GM12878 (cell line): ENCODE measurements around the gene DCC.

ENCODE experiments used
- CHD1 ChIP-seq: IDR thresholded peaks from 2 replicates; pipeline ENCODE4 v1.6.1; 2012; ENCODE audit warnings: low read depth, low read length, improper control_type of control experiment
- EP300 ChIP-seq, 2 experiments: fragments of 150-350 bp in 1 of 2; IDR thresholded peaks; 2 replicates each; pipeline ENCODE4 v1.6.1; 2011 to 2012; ENCODE audit warnings: low read depth in 2 of 2, low read length in 2 of 2, borderline replicate concordance in 1 of 2, improper control_type of control experiment in 1 of 2, inconsistent platforms in 1 of 2; ENCODE audit not compliant: control insufficient read depth in 1 of 2
- JUNB ChIP-seq: IDR thresholded peaks from 2 replicates; pipeline ENCODE4 v1.6.1; 2016; ENCODE audit warnings: antibody characterized with exemption, mild to moderate bottlenecking
- NFYB ChIP-seq: IDR thresholded peaks from 2 replicates; pipeline ENCODE4 v1.6.1; 2011; ENCODE audit warnings: low read depth, mild to moderate bottlenecking, low read length, improper control_type of control experiment, moderate library complexity; ENCODE audit not compliant: insufficient read depth
- NR2C2 ChIP-seq: IDR thresholded peaks from 2 replicates; pipeline ENCODE4 v1.6.1; 2011; ENCODE audit warnings: borderline replicate concordance, low read depth; ENCODE audit not compliant: control insufficient read depth, insufficient read length
- POLR2AphosphoS5 ChIP-seq: IDR thresholded peaks from 2 replicates; pipeline ENCODE4 v1.6.1; 2011; ENCODE audit warnings: mild to moderate bottlenecking, low read length, inconsistent platforms
- SP1 ChIP-seq: IDR thresholded peaks from one replicate; pipeline ENCODE4 v1.6.1; 2011; ENCODE audit warnings: low read depth, low read length
- TCF3 ChIP-seq: IDR thresholded peaks from 2 replicates; pipeline ENCODE4 v1.6.1; 2012; ENCODE audit warnings: low read depth, mild to moderate bottlenecking, low read length, borderline replicate concordance; ENCODE audit not compliant: insufficient read depth
- ZBTB33 ChIP-seq: fragments of 450-650 bp; IDR thresholded peaks from 2 replicates; pipeline ENCODE4 v1.6.1; 2017; ENCODE audit warnings: mild to moderate bottlenecking
- TF ChIP-seq, protein P1 (sequence below), 3 experiments: IDR thresholded peaks in 2 of 3; conservative IDR thresholded peaks in 1 of 3; 2 replicates each; pipeline ENCODE4 v1.5.1; 2011; ENCODE audit warnings: low read depth in 3 of 3, low read length in 3 of 3, mild to moderate bottlenecking in 3 of 3, control low read depth in 2 of 3, moderate library complexity in 2 of 3, inconsistent platforms in 1 of 3, mixed read lengths in 1 of 3; ENCODE audit not compliant: control insufficient read depth in 2 of 3, insufficient read depth in 1 of 3; ENCODE audit errors: extremely low read depth in 1 of 3
- TF ChIP-seq, protein P2 (sequence below): IDR thresholded peaks from 2 replicates; pipeline ENCODE4 v1.6.1; 2012; ENCODE audit warnings: mild to moderate bottlenecking, low read depth, low read length
- TF ChIP-seq, protein P3 (sequence below): IDR thresholded peaks from 2 replicates; pipeline ENCODE4 v1.6.1; 2011; ENCODE audit warnings: mild to moderate bottlenecking, low read depth, low read length, moderate library complexity; ENCODE audit not compliant: insufficient replicate concordance
- TF ChIP-seq, protein P4 (sequence below): fragments of 450-650 bp; IDR thresholded peaks from 2 replicates; pipeline ENCODE4 v1.6.1; 2016; ENCODE audit warnings: mild to moderate bottlenecking, moderate library complexity, borderline replicate concordance
- TF ChIP-seq, protein P5 (sequence below): fragments of 450-650 bp; IDR thresholded peaks from 2 replicates; pipeline ENCODE4 v1.6.1; 2017; ENCODE audit warnings: antibody characterized with exemption, mild to moderate bottlenecking, moderate library complexity

DNA sequence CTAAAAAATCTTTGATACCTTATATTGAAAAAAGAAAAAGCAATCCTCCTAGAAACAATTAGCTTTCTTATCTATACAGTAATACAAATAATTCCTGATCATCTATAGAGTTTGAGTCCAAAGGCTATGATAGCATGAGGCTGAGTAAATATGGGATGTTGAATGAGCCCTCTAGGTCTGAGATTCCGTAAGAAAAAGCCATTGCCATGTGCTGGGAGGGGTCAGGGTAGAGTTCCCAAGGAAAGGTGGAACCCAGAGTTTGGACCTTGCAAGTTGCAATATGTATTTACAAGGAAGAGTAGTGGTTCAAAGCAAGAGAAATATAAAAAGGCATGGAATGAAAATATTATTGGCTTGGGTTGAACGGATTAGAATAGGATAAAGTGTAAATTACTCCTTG lies 178.1 kb downstream of the DCC start:
- TF ChIP-seq POLR2AphosphoS5 (no peak), CHD1 (no peak), NFYB (no peak), EP300 (IDR thresholded peaks at IDR 0.05; ENCODE audit: borderline replicate concordance in 1 of 2, control insufficient read depth in 1 of 2, low read depth in 2 of 2, low read length in 2 of 2) (no peak), ZBTB33 (no peak), NR2C2 (no peak), JUNB (no peak), TCF3 (no peak), SP1 (no peak)
- TF ChIP-seq, protein P1, sequence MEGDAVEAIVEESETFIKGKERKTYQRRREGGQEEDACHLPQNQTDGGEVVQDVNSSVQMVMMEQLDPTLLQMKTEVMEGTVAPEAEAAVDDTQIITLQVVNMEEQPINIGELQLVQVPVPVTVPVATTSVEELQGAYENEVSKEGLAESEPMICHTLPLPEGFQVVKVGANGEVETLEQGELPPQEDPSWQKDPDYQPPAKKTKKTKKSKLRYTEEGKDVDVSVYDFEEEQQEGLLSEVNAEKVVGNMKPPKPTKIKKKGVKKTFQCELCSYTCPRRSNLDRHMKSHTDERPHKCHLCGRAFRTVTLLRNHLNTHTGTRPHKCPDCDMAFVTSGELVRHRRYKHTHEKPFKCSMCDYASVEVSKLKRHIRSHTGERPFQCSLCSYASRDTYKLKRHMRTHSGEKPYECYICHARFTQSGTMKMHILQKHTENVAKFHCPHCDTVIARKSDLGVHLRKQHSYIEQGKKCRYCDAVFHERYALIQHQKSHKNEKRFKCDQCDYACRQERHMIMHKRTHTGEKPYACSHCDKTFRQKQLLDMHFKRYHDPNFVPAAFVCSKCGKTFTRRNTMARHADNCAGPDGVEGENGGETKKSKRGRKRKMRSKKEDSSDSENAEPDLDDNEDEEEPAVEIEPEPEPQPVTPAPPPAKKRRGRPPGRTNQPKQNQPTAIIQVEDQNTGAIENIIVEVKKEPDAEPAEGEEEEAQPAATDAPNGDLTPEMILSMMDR (IDR thresholded peaks at IDR 0.05 in 2 of 3, conservative IDR thresholded peaks at IDR 0.05 in 1 of 3; ENCODE audit: control insufficient read depth in 2 of 3, extremely low read depth in 1 of 3, insufficient read depth in 1 of 3, low read depth in 3 of 3, low read length in 3 of 3): no peak
- TF ChIP-seq, protein P2, sequence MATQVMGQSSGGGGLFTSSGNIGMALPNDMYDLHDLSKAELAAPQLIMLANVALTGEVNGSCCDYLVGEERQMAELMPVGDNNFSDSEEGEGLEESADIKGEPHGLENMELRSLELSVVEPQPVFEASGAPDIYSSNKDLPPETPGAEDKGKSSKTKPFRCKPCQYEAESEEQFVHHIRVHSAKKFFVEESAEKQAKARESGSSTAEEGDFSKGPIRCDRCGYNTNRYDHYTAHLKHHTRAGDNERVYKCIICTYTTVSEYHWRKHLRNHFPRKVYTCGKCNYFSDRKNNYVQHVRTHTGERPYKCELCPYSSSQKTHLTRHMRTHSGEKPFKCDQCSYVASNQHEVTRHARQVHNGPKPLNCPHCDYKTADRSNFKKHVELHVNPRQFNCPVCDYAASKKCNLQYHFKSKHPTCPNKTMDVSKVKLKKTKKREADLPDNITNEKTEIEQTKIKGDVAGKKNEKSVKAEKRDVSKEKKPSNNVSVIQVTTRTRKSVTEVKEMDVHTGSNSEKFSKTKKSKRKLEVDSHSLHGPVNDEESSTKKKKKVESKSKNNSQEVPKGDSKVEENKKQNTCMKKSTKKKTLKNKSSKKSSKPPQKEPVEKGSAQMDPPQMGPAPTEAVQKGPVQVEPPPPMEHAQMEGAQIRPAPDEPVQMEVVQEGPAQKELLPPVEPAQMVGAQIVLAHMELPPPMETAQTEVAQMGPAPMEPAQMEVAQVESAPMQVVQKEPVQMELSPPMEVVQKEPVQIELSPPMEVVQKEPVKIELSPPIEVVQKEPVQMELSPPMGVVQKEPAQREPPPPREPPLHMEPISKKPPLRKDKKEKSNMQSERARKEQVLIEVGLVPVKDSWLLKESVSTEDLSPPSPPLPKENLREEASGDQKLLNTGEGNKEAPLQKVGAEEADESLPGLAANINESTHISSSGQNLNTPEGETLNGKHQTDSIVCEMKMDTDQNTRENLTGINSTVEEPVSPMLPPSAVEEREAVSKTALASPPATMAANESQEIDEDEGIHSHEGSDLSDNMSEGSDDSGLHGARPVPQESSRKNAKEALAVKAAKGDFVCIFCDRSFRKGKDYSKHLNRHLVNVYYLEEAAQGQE: no peak
- TF ChIP-seq, protein P3, sequence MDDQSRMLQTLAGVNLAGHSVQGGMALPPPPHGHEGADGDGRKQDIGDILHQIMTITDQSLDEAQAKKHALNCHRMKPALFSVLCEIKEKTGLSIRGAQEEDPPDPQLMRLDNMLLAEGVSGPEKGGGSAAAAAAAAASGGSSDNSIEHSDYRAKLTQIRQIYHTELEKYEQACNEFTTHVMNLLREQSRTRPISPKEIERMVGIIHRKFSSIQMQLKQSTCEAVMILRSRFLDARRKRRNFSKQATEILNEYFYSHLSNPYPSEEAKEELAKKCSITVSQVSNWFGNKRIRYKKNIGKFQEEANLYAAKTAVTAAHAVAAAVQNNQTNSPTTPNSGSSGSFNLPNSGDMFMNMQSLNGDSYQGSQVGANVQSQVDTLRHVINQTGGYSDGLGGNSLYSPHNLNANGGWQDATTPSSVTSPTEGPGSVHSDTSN: no peak
- TF ChIP-seq, protein P4, sequence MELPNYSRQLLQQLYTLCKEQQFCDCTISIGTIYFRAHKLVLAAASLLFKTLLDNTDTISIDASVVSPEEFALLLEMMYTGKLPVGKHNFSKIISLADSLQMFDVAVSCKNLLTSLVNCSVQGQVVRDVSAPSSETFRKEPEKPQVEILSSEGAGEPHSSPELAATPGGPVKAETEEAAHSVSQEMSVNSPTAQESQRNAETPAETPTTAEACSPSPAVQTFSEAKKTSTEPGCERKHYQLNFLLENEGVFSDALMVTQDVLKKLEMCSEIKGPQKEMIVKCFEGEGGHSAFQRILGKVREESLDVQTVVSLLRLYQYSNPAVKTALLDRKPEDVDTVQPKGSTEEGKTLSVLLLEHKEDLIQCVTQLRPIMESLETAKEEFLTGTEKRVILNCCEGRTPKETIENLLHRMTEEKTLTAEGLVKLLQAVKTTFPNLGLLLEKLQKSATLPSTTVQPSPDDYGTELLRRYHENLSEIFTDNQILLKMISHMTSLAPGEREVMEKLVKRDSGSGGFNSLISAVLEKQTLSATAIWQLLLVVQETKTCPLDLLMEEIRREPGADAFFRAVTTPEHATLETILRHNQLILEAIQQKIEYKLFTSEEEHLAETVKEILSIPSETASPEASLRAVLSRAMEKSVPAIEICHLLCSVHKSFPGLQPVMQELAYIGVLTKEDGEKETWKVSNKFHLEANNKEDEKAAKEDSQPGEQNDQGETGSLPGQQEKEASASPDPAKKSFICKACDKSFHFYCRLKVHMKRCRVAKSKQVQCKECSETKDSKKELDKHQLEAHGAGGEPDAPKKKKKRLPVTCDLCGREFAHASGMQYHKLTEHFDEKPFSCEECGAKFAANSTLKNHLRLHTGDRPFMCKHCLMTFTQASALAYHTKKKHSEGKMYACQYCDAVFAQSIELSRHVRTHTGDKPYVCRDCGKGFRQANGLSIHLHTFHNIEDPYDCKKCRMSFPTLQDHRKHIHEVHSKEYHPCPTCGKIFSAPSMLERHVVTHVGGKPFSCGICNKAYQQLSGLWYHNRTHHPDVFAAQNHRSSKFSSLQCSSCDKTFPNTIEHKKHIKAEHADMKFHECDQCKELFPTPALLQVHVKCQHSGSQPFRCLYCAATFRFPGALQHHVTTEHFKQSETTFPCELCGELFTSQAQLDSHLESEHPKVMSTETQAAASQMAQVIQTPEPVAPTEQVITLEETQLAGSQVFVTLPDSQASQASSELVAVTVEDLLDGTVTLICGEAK: no peak
- TF ChIP-seq, protein P5, sequence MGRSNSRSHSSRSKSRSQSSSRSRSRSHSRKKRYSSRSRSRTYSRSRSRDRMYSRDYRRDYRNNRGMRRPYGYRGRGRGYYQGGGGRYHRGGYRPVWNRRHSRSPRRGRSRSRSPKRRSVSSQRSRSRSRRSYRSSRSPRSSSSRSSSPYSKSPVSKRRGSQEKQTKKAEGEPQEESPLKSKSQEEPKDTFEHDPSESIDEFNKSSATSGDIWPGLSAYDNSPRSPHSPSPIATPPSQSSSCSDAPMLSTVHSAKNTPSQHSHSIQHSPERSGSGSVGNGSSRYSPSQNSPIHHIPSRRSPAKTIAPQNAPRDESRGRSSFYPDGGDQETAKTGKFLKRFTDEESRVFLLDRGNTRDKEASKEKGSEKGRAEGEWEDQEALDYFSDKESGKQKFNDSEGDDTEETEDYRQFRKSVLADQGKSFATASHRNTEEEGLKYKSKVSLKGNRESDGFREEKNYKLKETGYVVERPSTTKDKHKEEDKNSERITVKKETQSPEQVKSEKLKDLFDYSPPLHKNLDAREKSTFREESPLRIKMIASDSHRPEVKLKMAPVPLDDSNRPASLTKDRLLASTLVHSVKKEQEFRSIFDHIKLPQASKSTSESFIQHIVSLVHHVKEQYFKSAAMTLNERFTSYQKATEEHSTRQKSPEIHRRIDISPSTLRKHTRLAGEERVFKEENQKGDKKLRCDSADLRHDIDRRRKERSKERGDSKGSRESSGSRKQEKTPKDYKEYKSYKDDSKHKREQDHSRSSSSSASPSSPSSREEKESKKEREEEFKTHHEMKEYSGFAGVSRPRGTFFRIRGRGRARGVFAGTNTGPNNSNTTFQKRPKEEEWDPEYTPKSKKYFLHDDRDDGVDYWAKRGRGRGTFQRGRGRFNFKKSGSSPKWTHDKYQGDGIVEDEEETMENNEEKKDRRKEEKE: no peak
